ENCODE measurements around the gene CAMK2A. TPM values are rescaled to one million over a fixed set of nuclear protein-coding genes. Genes with fewer than 3 reads are reported as not detected.
A peak's percentile ranks its signal among the peaks of the same experiment; 100 is the strongest.

Gene CAMK2A
- total and polyA plus RNA-seq, 2 of the 4 experiments (the other 2 are of a cell fraction) = 0.18 to 0.19 TPM

DNA sequence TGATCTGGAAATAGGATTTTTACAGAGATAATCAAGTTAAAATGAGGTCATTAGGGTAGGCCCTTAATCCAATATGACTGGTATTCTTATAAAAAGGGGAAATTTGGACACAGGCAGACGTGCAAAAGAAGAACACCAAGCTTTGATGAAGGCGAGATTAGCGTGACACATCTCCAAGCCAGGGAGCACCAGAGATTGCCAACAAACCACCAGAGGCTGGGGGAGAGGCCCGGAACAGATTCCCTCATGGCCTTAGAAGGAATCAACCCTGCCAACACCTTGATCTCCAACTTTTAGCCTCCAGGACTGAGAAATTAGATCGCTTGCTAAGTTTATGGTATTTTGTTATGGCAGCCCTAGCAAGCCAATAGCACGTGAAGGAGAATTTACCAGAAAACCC lies 23.9 kb upstream of the CAMK2A start:
- Histone ChIP-seq H3K56ac (ENCODE audit: extremely low read depth, insufficient read depth, low read length) (no peak overlapping the region), H2BK5ac (ENCODE audit: low read depth, low read length, poor library complexity, severe bottlenecking) (no peak overlapping the region), H3K27me3 (ENCODE audit: control insufficient read depth, insufficient read depth, low read length) (no peaks in the 10 kb centered on the region), H4K5ac (ENCODE audit: low read depth, low read length) (no peak overlapping the region), H2BK15ac (ENCODE audit: low read depth, low read length) (0 out of 3 replicates have a peak overlapping the region, but pooled peaks have one; percentile 68), H3K79me1 (ENCODE audit: low read depth in 1 of 2, low read length in 2 of 2) (peaks cover 0 to under 1% of the 10 kb centered on the region in 2 experiments; a peak in 2 of 4 replicates), H3K9me3 (ENCODE audit: control insufficient read depth, insufficient read depth, low read length) (no peaks in the 10 kb centered on the region), H2BK20ac (ENCODE audit: low read depth, low read length) (no peak overlapping the region), H4K8ac (ENCODE audit: low read depth in 2 of 2, low read length in 2 of 2) (no peak overlapping the region), H3K4me3 (ENCODE audit: insufficient read depth, low read depth, low read length) (no peak overlapping the region), H3K4ac (ENCODE audit: low read depth, low read length) (no peak overlapping the region; the same call in 1 of the 2 replicates), H3K14ac (replicated peaks; ENCODE audit: low read depth, low read length) (no peak overlapping the region), H2AK9ac (replicated peaks; ENCODE audit: low read depth, low read length, poor library complexity) (no peak overlapping the region), H3K36me3 (ENCODE audit: control insufficient read depth, insufficient read depth, low read length) (no peaks in the 10 kb centered on the region), H3K9me1 (ENCODE audit: insufficient read depth, low read length) (peaks cover 29% of the 10 kb centered on the region), H3K27ac (ENCODE audit: insufficient read depth, low read length) (no peak overlapping the region), H3K4me1 (ENCODE audit: control insufficient read depth, insufficient read depth, low read length) (peaks cover 23% of the 10 kb centered on the region), H4K20me1 (ENCODE audit: insufficient read depth, low read length) (peaks cover 5% of the 10 kb centered on the region; the same call in 1 of the 2 replicates), H2AFZ (replicated peaks; ENCODE audit: low read length, poor library complexity) (no peak overlapping the region), H3K4me2 (ENCODE audit: low read depth, low read length) (no peak overlapping the region), H2BK120ac (ENCODE audit: low read depth, low read length) (no peak overlapping the region), H2AK5ac (ENCODE audit: low read depth, low read length) (no peak overlapping the region), H3K18ac (ENCODE audit: low read depth, low read length) (no peak overlapping the region), H4K91ac (ENCODE audit: insufficient read depth, low read depth, low read length) (no peak overlapping the region), H3K23ac (ENCODE audit: low read depth, low read length) (no peak overlapping the region), H3K9ac (ENCODE audit: low read depth, low read length) (no peak overlapping the region)
- no TSS peak for BruUV-seq (replicated peaks)
- WGBS, 2 experiments (ENCODE audit: extremely low coverage in 2 of 2, insufficient read length in 1 of 2) = no CpG with 5 or more reads among the region's 6 CpGs
- no peak for ATAC-seq (ENCODE audit: low read depth)
- in situ Hi-C loops (cut with MboI; ENCODE audit: low sequenced_read_pairs) = no loop called here
- dilution Hi-C loops (cut with HindIII; ENCODE audit: low sequenced_read_pairs, unreplicated experiment) = no loop called here
- intact Hi-C loops (cut with micrococcal nuclease) = no loop called here
- no peak for DNase-seq
- CTCF ChIA-PET = interaction anchor here (0.6 kb wide), 1 partner anchor 336 kb away, joined by 3 read pairs; no protein-coding TSS in a partner anchor
- TF ChIP-seq RFX5 (IDR thresholded peaks at IDR 0.05; ENCODE audit: low read depth, low read length) = no peak
- no peak for TF ChIP-seq MAZ (IDR thresholded peaks at IDR 0.05; ENCODE audit: borderline replicate concordance, low read depth, low read length)
- POLR2A ChIA-PET (ENCODE audit: unreplicated experiment) = no interaction called here

All from IMR-90 (cell line).